Measurements from ENCODE around the gene MRTFA. TPM values are rescaled to one million over a fixed set of nuclear protein-coding genes. Genes with fewer than 3 reads are reported as not detected.

MRTFA gene
- total and polyA plus RNA-seq, 9 of the 15 experiments (the other 6 are each of a cell fraction or from before 2014, with no cell fraction given), result 0.84 to 21.1 (median 3.7) TPM

GRCh38 chr22:40641269-40641668 is 4.8 kb upstream of the MRTFA start (continued):
- TF ChIP-seq NFYB (IDR thresholded peaks at IDR 0.05; ENCODE audit: extremely low read depth, insufficient read length), result peak; percentile 38
- peak; percentile 96 for TF ChIP-seq USF1 (CRISPR knock-in tag; IDR thresholded peaks at IDR 0.05)
- peak; percentile 89 for TF ChIP-seq RAD51 (IDR thresholded peaks at IDR 0.05; ENCODE audit: borderline replicate concordance, low read depth)
- peak; percentile 40; the same call in 1 of the 2 replicates for TF ChIP-seq MGA (IDR thresholded peaks at IDR 0.05)
- TF ChIP-seq RBBP5 (IDR thresholded peaks at IDR 0.05; ENCODE audit: borderline replicate concordance, insufficient read depth, low read length, poor library complexity, severe bottlenecking), result no peak
